T-helper 2 cell treated with Interferon-gamma antibody and Interleukin-4, amounts not matched to agents 5 μg/mL and 100 μg/mL, for 36 hours (primary cell): ENCODE measurements around the gene IRAK4.

Source experiments
- DNase-seq: peaks from one replicate; pipeline ENCODE4 v3.0.0; 2021; ENCODE audit warnings: low spot score
- H3K27ac Mint-ChIP-seq: one replicate; pipeline ENCODE4 v1.8.0; 2021; ENCODE audit warnings: mild to moderate bottlenecking, mixed read lengths
- H3K27me3 Mint-ChIP-seq: one replicate; pipeline ENCODE4 v1.8.0; 2021; ENCODE audit warnings: low read depth, mixed read lengths
- H3K36me3 Mint-ChIP-seq: one replicate; pipeline ENCODE4 v1.8.0; 2021; ENCODE audit warnings: low read depth, mixed read lengths
- H3K4me1 Mint-ChIP-seq: one replicate; pipeline ENCODE4 v1.8.0; 2021; ENCODE audit warnings: low read depth, mixed read lengths
- H3K4me3 Mint-ChIP-seq: one replicate; pipeline ENCODE4 v1.8.0; 2022; ENCODE audit warnings: mild to moderate bottlenecking, moderate library complexity, mixed read lengths
- H3K9me3 Mint-ChIP-seq: one replicate; pipeline ENCODE4 v1.8.0; 2021; ENCODE audit warnings: mixed read lengths

The IRAK4 gene

GRCh38 chr12:43797561-43798217 lies 38.9 kb downstream of the IRAK4 start:
- peaks cover 34% of the 10 kb centered on the region for H3K36me3 Mint-ChIP-seq
- H3K27ac Mint-ChIP-seq = no peak overlapping the region
- no peak overlapping the region for H3K4me3 Mint-ChIP-seq
- H3K4me1 Mint-ChIP-seq = peaks cover 5% of the 10 kb centered on the region
- no peaks in the 10 kb centered on the region for H3K27me3 Mint-ChIP-seq
- DNase-seq = no peak
- no peaks in the 10 kb centered on the region for H3K9me3 Mint-ChIP-seq

- H3K4me1 Mint-ChIP-seq = peaks cover 24% of the 10 kb centered on the region
- peak overlapping the region; percentile 98 for H3K4me3 Mint-ChIP-seq
- peaks cover 3% of the 10 kb centered on the region for H3K27me3 Mint-ChIP-seq
- H3K27ac Mint-ChIP-seq = peak overlapping the region; percentile 85
- DNase-seq = no peak
- H3K9me3 Mint-ChIP-seq = no peaks in the 10 kb centered on the region
- H3K36me3 Mint-ChIP-seq = peaks cover 22% of the 10 kb centered on the region
Observed at GRCh38 chr12:43805149-43805859, 46.6 kb downstream of the IRAK4 start.

GRCh38 chr12:43805860-43806736 lies 47.3 kb downstream of the IRAK4 start, which contains the start of gene TWF1:
Gene TWF1, minus strand, starts transcription at chr12:43806317. Its CDS starts 72 bp downstream, at chr12:43806245.
- Mint-ChIP-seq H3K27ac (peak within 1 kb of the TSS; percentile 100), H3K27me3 (peaks cover 7% of the 10 kb centered on the region), H3K4me1 (peaks cover 26% of the 10 kb centered on the region), H3K9me3 (no peaks in the 10 kb centered on the region), H3K36me3 (peaks cover 16% of the 10 kb centered on the region), H3K4me3 (peak within 1 kb of the TSS; percentile 98)
- DNase-seq = peak; percentile 91

GRCh38 chr12:43806737-43807072 lies 48.0 kb downstream of the IRAK4 start:
- DNase-seq = no peak
- no peaks in the 10 kb centered on the region for H3K9me3 Mint-ChIP-seq
- peak overlapping the region; percentile 100 for H3K27ac Mint-ChIP-seq
- peaks cover 29% of the 10 kb centered on the region for H3K4me1 Mint-ChIP-seq
- H3K27me3 Mint-ChIP-seq = peaks cover 8% of the 10 kb centered on the region
- peaks cover 15% of the 10 kb centered on the region for H3K36me3 Mint-ChIP-seq
- H3K4me3 Mint-ChIP-seq = peak overlapping the region; percentile 98

GRCh38 chr12:43807386-43807785 lies 48.6 kb downstream of the IRAK4 start:
- no peak for DNase-seq
- peaks cover 27% of the 10 kb centered on the region for H3K4me1 Mint-ChIP-seq
- peak overlapping the region; percentile 98 for H3K4me3 Mint-ChIP-seq

GRCh38 chr12:43812057-43812456 lies 53.3 kb downstream of the IRAK4 start:
- Mint-ChIP-seq H3K27me3 (peaks cover 20% of the 10 kb centered on the region), H3K27ac (no peak overlapping the region), H3K4me1 (peaks cover 5% of the 10 kb centered on the region), H3K4me3 (no peak overlapping the region), H3K36me3 (no peaks in the 10 kb centered on the region), H3K9me3 (no peaks in the 10 kb centered on the region)
- DNase-seq = no peak

More at GRCh38 chr12:43807386-43807785, 48.6 kb downstream of the IRAK4 start:
- H3K9me3 Mint-ChIP-seq = no peaks in the 10 kb centered on the region
- H3K36me3 Mint-ChIP-seq = peaks cover 10% of the 10 kb centered on the region
- H3K27ac Mint-ChIP-seq = no peak overlapping the region
- peaks cover 10% of the 10 kb centered on the region for H3K27me3 Mint-ChIP-seq

- H3K4me3 Mint-ChIP-seq = no peak overlapping the region
- no peaks in the 10 kb centered on the region for H3K36me3 Mint-ChIP-seq
- DNase-seq = no peak
- H3K9me3 Mint-ChIP-seq = no peaks in the 10 kb centered on the region
- peaks cover 5% of the 10 kb centered on the region for H3K4me1 Mint-ChIP-seq
- peaks cover 20% of the 10 kb centered on the region for H3K27me3 Mint-ChIP-seq
- no peak overlapping the region for H3K27ac Mint-ChIP-seq
Observed at GRCh38 chr12:43812926-43813325, 54.2 kb downstream of the IRAK4 start.

GRCh38 chr12:43815416-43815815 lies 56.7 kb downstream of the IRAK4 start:
- peaks cover 15% of the 10 kb centered on the region for H3K27me3 Mint-ChIP-seq
- no peaks in the 10 kb centered on the region for H3K9me3 Mint-ChIP-seq
- no peaks in the 10 kb centered on the region for H3K36me3 Mint-ChIP-seq
- peaks cover 5% of the 10 kb centered on the region for H3K4me1 Mint-ChIP-seq
- H3K4me3 Mint-ChIP-seq = no peak overlapping the region
- H3K27ac Mint-ChIP-seq = no peak overlapping the region
- no peak for DNase-seq

- H3K36me3 Mint-ChIP-seq = no peaks in the 10 kb centered on the region
- DNase-seq = no peak
- peaks cover 12% of the 10 kb centered on the region for H3K27me3 Mint-ChIP-seq
- no peaks in the 10 kb centered on the region for H3K9me3 Mint-ChIP-seq
- H3K27ac Mint-ChIP-seq = no peak overlapping the region
- no peak overlapping the region for H3K4me3 Mint-ChIP-seq
- H3K4me1 Mint-ChIP-seq = peaks cover 2% of the 10 kb centered on the region
Observed at GRCh38 chr12:43816168-43816567, 57.4 kb downstream of the IRAK4 start.

- Mint-ChIP-seq H3K9me3 (no peaks in the 10 kb centered on the region), H3K4me3 (no peak overlapping the region), H3K27me3 (peaks cover 23% of the 10 kb centered on the region), H3K4me1 (peaks cover 2% of the 10 kb centered on the region), H3K36me3 (no peaks in the 10 kb centered on the region), H3K27ac (no peak overlapping the region)
- no peak for DNase-seq
Observed at GRCh38 chr12:43824207-43824775, 65.5 kb downstream of the IRAK4 start.

- no peak for DNase-seq
- H3K4me1 Mint-ChIP-seq = peaks cover 2% of the 10 kb centered on the region
- H3K27me3 Mint-ChIP-seq = peaks cover 36% of the 10 kb centered on the region
- H3K36me3 Mint-ChIP-seq = no peaks in the 10 kb centered on the region
- H3K27ac Mint-ChIP-seq = no peak overlapping the region
- H3K4me3 Mint-ChIP-seq = no peak overlapping the region
- H3K9me3 Mint-ChIP-seq = no peaks in the 10 kb centered on the region
Observed at GRCh38 chr12:43826681-43827080, 67.9 kb downstream of the IRAK4 start.

GRCh38 chr12:43827093-43827492 lies 68.3 kb downstream of the IRAK4 start:
- H3K4me1 Mint-ChIP-seq = peaks cover 2% of the 10 kb centered on the region
- H3K27ac Mint-ChIP-seq = no peak overlapping the region
- H3K27me3 Mint-ChIP-seq = peaks cover 34% of the 10 kb centered on the region
- H3K9me3 Mint-ChIP-seq = no peaks in the 10 kb centered on the region
- no peaks in the 10 kb centered on the region for H3K36me3 Mint-ChIP-seq
- DNase-seq = no peak
- no peak overlapping the region for H3K4me3 Mint-ChIP-seq

- Mint-ChIP-seq H3K9me3 (no peaks in the 10 kb centered on the region), H3K36me3 (no peaks in the 10 kb centered on the region), H3K4me1 (peaks cover 10% of the 10 kb centered on the region), H3K4me3 (no peak overlapping the region), H3K27me3 (peaks cover 48% of the 10 kb centered on the region), H3K27ac (no peak overlapping the region)
- no peak for DNase-seq
Observed at GRCh38 chr12:43832463-43833168, 73.9 kb downstream of the IRAK4 start.
